ENCODE measurements around the gene PARP3.

PARP3 gene

DNA sequence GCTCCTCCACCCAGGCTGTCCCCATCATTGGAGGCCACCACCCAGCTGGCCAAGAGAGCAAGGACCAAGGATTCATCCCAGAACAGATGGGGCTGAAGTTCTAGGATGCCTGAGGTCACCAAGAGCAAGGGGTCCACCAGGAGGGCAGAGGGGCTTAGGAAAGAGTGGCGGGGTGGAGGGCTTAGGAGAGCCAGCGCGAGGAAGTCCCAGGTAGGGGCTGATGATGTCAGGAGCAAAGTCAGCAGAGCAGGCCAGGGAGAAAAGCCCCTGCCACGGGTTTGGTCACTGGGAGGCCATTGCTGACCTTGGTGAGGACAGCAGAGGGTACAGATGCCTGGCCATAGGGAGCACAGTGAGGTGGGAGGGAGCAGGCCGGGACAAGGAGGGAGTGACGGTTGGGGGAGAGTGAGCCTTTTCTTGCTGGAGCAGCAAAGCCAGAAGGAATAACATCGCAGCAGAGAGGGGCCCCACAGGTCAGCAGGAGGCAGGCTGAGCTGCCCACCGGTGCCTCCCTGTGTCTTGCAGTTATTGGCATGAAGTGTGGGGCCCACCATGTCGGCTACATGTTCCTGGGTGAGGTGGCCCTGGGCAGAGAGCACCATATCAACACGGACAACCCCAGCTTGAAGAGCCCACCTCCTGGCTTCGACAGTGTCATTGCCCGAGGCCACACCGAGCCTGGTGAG is 5.2 kb downstream of the PARP3 start:
- H3K27ac ChIP-seq: no peak overlapping the region
- H3K9me3 ChIP-seq: no peaks in the 10 kb centered on the region
- no peaks in the 10 kb centered on the region for H3K27me3 ChIP-seq
- TF ChIP-seq CTCF (IDR thresholded peaks at IDR 0.05): no peak
- no peaks in the 10 kb centered on the region for H3K36me3 ChIP-seq
- H3K4me3 ChIP-seq (ENCODE audit: low read depth in 1 of 2, low read length in 1 of 2): no peak overlapping the region
- peaks cover 6 to 7% of the 10 kb centered on the region in 2 experiments for H3K4me1 ChIP-seq (ENCODE audit: control insufficient read depth in 1 of 2, insufficient read depth in 1 of 2, low read depth in 1 of 2, low read length in 1 of 2)

GRCh38 chr3:51948016-51948580 is 5.9 kb downstream of the PARP3 start:
- Histone ChIP-seq H3K27ac (no peak overlapping the region), H3K4me3 (ENCODE audit: low read depth in 1 of 2, low read length in 1 of 2) (no peak overlapping the region), H3K4me1 (ENCODE audit: control insufficient read depth in 1 of 2, insufficient read depth in 1 of 2, low read depth in 1 of 2, low read length in 1 of 2) (peaks cover 0 to under 1% of the 10 kb centered on the region in 2 experiments), H3K27me3 (no peaks in the 10 kb centered on the region), H3K9me3 (no peaks in the 10 kb centered on the region), H3K36me3 (no peaks in the 10 kb centered on the region)
- no peak for TF ChIP-seq CTCF (IDR thresholded peaks at IDR 0.05)

GRCh38 chr3:51949121-51949520 is 7.0 kb downstream of the PARP3 start:
- Histone ChIP-seq H3K9me3 (no peaks in the 10 kb centered on the region), H3K27ac (no peak overlapping the region), H3K27me3 (peaks cover 4% of the 10 kb centered on the region), H3K4me1 (ENCODE audit: control insufficient read depth in 1 of 2, insufficient read depth in 1 of 2, low read depth in 1 of 2, low read length in 1 of 2) (peaks cover 0 to 9% of the 10 kb centered on the region in 2 experiments), H3K36me3 (no peaks in the 10 kb centered on the region), H3K4me3 (ENCODE audit: low read depth in 1 of 2, low read length in 1 of 2) (no peak overlapping the region)
- TF ChIP-seq CTCF (IDR thresholded peaks at IDR 0.05): no peak

DNA sequence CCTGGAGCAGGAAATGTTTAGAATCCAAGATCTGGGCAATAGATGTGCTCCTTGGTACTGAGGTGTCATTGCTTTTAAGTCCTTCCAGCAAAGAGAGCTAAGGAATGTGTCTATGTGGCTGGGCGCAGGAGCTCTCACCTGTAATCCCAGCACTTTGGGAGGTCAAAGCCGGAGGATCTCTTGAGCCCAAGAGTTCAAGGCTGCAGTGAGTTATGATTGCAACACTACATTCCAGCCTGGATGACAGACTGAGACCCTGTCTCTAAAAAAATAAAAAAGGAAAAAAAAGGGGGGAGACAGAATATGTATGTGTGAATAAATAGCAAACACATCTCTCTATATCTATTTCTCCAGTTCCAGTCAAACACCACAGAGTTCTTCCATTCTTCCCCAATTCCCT is 8.7 kb downstream of the PARP3 start:
- Histone ChIP-seq H3K36me3 (no peaks in the 10 kb centered on the region), H3K27ac (no peak overlapping the region), H3K27me3 (peaks cover 22% of the 10 kb centered on the region), H3K4me1 (ENCODE audit: control insufficient read depth in 1 of 2, insufficient read depth in 1 of 2, low read depth in 1 of 2, low read length in 1 of 2) (peaks cover 5 to 22% of the 10 kb centered on the region in 2 experiments), H3K4me3 (ENCODE audit: low read depth in 1 of 2, low read length in 1 of 2) (no peak overlapping the region), H3K9me3 (no peaks in the 10 kb centered on the region)
- TF ChIP-seq CTCF (IDR thresholded peaks at IDR 0.05): no peak

DNA sequence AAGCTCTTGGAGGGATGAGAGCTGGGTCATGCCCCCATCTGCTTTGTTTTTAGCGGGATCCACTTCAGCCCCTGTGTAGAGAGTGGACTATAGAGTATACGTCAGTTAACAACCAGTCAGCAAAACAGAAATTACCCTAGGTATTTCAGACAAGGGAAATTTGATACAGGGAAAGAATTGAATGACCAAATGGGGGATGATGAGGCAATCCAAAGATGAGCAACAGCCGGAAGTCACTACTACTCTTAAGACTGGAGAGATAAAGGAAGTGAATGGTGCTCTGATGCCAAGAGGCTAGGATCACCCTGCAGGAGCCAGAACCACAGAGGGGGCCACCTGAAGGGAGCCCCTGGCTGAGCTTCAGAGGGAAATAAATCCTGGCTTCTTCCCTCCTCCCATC is 11.3 kb downstream of the PARP3 start:
- no peak overlapping the region for H3K27ac ChIP-seq
- no peaks in the 10 kb centered on the region for H3K36me3 ChIP-seq
- no peak overlapping the region for H3K4me3 ChIP-seq (ENCODE audit: low read depth in 1 of 2, low read length in 1 of 2)
- H3K4me1 ChIP-seq (ENCODE audit: control insufficient read depth in 1 of 2, insufficient read depth in 1 of 2, low read depth in 1 of 2, low read length in 1 of 2): peaks cover 13 to 31% of the 10 kb centered on the region in 2 experiments
- no peaks in the 10 kb centered on the region for H3K9me3 ChIP-seq
- peaks cover 47% of the 10 kb centered on the region for H3K27me3 ChIP-seq
- TF ChIP-seq CTCF (IDR thresholded peaks at IDR 0.05): no peak
